ENCODE results near the gene MEIG1. TPM values are rescaled to one million over a fixed set of nuclear protein-coding genes. Genes with fewer than 3 reads are reported as not detected.
"Not testable (repeated sequence)": the region's sequence is repeated elsewhere in the genome, so short reads cannot be mapped to it uniquely, and the experiment has no call there.

MEIG1 gene
- total RNA-seq, 5 donors from 2014 or later (not counting 1 experiment from before 2014, with no cell fraction given): not detected

- H3K4me1 Mint-ChIP-seq; H3K9me3 ChIP-seq; H3K4me3 Mint-ChIP-seq; H3K4me1 ChIP-seq (ENCODE audit: control insufficient read depth in 1 of 2, extremely low read depth in 1 of 2, insufficient read depth in 2 of 2, low read length in 2 of 2); H3K27ac Mint-ChIP-seq; ATAC-seq (replicated peaks in 1 of 4); H3K4me3 ChIP-seq (ENCODE audit: control insufficient read depth in 1 of 2, extremely low read depth in 1 of 2, low read length in 1 of 2); H3K9me3 Mint-ChIP-seq; POLR2A ChIA-PET; H3K27me3 ChIP-seq (replicated peaks in 1 of 2; ENCODE audit: control insufficient read depth in 2 of 2, extremely low read depth in 1 of 2, insufficient read depth in 2 of 2, low read length in 1 of 2); DNase-seq; CTCF ChIA-PET; H3K36me3 Mint-ChIP-seq; H3K36me3 ChIP-seq (ENCODE audit: control insufficient read depth in 2 of 2, extremely low read depth in 1 of 2, insufficient read depth in 1 of 2, low read length in 1 of 2); H3K27ac ChIP-seq (ENCODE audit: low read length); H3K27me3 Mint-ChIP-seq: not testable (repeated sequence)
- WGBS (ENCODE audit: insufficient coverage): no CpG with 5 or more reads among the region's 5 CpGs
Measured at GRCh38 chr10:15020966-15021365, 61.8 kb downstream of the MEIG1 start.

Other genes with a start within 250 kb of the MEIG1 start
- gene FAM107B, start 184.5 kb upstream of the MEIG1 start, total RNA-seq: 100 to 1,000 TPM; 175 to 298 (median 214) TPM
- gene CDNF, start 121.4 kb upstream of the MEIG1 start, total RNA-seq: 1 to 10 TPM; 1.5 to 4.0 (median 2.5) TPM
- 10 to 100 TPM; 13.0 to 19.5 (median 15.0) TPM for gene HSPA14, start 121.1 kb upstream of the MEIG1 start, total RNA-seq
- gene MSANTD7, start 121.1 kb upstream of the MEIG1 start, total RNA-seq: 10 to 100 TPM; 11.7 to 31.5 (median 14.9) TPM
- gene SUV39H2, start 80.5 kb upstream of the MEIG1 start, total RNA-seq: 1 to 10 TPM; 2.4 to 5.1 (median 3.4) TPM
- gene DCLRE1C, start 5.3 kb upstream of the MEIG1 start, total RNA-seq: 10 to 100 TPM; 13.6 to 26.5 (median 23.1) TPM
- gene OLAH, start 84.6 kb downstream of the MEIG1 start, total RNA-seq: not detected
- under 1 TPM in 3 of 5 donors, not detected in 2; 0.28 to 0.98 (median 0.35) TPM for gene ACBD7, start 129.4 kb downstream of the MEIG1 start, total RNA-seq
- gene RPP38, start 138.0 kb downstream of the MEIG1 start, total RNA-seq: 10 to 100 TPM in 4 of 5 donors, 1 to 10 TPM in 1; 8.2 to 21.0 (median 16.6) TPM
- 10 to 100 TPM; 35.5 to 80.4 (median 40.8) TPM for gene NMT2, start 209.3 kb downstream of the MEIG1 start, total RNA-seq

All from T-cell (primary cell).